IPS-NIHi7 (cell line): ENCODE data around the gene BNIP2.
"Not testable (repeated sequence)": the region's sequence is repeated elsewhere in the genome, so short reads cannot be mapped to it uniquely, and the experiment has no call there.

Source experiments
- DNase-seq: peaks from one replicate; pipeline ENCODE4 v3.0.0; 2012; ENCODE audit warnings: mixed read lengths; ENCODE audit errors: extremely low spot score

The BNIP2 gene, protein sequence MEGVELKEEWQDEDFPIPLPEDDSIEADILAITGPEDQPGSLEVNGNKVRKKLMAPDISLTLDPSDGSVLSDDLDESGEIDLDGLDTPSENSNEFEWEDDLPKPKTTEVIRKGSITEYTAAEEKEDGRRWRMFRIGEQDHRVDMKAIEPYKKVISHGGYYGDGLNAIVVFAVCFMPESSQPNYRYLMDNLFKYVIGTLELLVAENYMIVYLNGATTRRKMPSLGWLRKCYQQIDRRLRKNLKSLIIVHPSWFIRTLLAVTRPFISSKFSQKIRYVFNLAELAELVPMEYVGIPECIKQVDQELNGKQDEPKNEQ

DNA sequence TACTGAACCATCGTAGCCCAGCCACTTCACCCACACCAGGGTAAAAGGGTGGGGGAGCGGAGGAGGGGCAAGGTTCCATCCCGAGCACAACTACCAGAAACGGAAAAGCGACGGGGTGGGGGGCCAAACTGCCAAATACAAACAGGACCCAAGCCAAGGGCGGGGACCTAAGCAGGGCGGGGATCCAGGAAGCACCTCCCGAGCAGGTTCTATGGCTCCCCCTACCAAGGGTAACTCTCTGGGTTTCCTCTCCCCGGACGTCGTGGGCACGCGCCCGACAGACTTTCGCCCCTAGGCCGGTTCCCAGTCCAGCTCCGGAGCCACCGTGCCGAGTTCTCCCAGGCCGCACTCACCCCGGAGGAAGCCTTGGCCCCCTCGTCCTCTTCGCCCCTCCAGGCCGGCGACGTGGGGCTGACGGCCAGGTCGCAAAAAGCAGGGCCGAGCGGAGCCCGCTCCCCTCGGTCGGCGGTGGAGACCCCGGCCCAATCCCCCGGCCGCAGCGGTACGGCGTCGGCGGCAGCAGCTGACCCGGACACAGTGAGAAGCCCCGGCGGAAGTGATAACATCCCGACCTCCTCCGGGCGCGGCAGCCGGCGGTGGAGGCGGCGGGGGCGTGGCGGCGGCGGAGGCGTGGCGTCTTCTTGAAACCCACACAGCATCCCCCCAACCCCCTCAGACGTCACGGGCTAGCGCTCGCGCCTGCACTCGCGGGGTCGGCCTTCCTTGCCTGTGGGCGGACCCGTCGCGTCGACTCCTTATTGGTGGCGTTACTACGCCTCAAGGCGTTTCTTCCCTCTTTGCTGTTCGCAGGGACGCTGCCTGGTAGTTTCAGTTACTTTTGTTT, at the start of gene BNIP2:
Gene BNIP2 (minus strand): TSS at position 539 of the 844 bp plus-strand sequence. CDS start 6,863 bp downstream, outside the sequence.
- DNase-seq, result peak; percentile 97

GRCh38 chr15:59738676-59739075, 49.6 kb upstream of the BNIP2 start:
- DNase-seq, result no peak

- DNase-seq, result peak; percentile 24
Observed at GRCh38 chr15:59736181-59736580, 47.1 kb upstream of the BNIP2 start.

- DNase-seq, result no peak
Observed at GRCh38 chr15:59725151-59725486, 36.0 kb upstream of the BNIP2 start.

GRCh38 chr15:59723687-59724346, 34.7 kb upstream of the BNIP2 start:
- DNase-seq, result no peak

- no peak for DNase-seq
Observed at GRCh38 chr15:59722476-59722875, 33.4 kb upstream of the BNIP2 start.

GRCh38 chr15:59722037-59722436, 32.9 kb upstream of the BNIP2 start:
- no peak for DNase-seq

- no peak for DNase-seq
Observed at GRCh38 chr15:59721411-59721810, 32.3 kb upstream of the BNIP2 start.

- DNase-seq, result no peak
Observed at GRCh38 chr15:59713177-59713576, 24.1 kb upstream of the BNIP2 start.

DNA sequence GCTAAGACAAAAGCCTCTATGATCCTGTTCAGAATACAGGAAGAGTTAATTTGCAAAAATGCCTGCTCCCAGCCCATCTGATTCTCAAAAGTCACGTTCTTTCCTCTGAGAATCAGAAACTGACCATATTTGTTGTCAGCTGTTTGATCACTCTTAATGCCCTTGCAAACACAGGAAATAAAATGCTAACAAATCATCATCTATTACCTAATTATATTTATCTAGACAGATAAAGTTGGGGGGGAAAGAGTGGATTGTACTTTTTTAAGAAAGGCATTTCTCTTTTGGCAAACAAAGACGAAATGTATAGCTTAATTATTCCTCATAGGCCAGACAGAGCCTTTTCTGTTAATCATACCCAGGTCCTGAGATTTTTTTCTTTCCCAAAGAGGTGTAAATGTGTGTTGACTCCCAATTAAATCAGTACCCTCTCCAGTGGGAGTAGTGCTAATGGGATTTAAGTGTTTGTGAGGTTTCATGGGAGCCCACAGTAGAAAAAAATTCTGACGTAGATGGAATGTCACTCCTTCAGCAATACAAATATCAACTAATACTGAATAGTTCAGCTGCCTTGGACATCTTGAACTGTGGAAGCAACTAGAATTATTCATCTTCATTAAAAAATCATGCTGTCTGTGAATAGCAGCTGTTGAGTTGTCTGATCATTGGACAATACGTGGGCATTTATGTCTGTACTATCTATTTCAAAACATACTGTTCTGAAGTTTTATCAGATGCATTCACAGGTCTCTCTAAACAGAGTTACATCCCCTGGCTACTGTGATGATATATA, 22.5 kb upstream of the BNIP2 start:
- no peak for DNase-seq

GRCh38 chr15:59707619-59708018, 18.5 kb upstream of the BNIP2 start:
- no peak for DNase-seq

GRCh38 chr15:59703979-59704796, 15.1 kb upstream of the BNIP2 start:
- DNase-seq, result no peak

GRCh38 chr15:59702351-59702750, 13.2 kb upstream of the BNIP2 start:
- no peak for DNase-seq

DNA sequence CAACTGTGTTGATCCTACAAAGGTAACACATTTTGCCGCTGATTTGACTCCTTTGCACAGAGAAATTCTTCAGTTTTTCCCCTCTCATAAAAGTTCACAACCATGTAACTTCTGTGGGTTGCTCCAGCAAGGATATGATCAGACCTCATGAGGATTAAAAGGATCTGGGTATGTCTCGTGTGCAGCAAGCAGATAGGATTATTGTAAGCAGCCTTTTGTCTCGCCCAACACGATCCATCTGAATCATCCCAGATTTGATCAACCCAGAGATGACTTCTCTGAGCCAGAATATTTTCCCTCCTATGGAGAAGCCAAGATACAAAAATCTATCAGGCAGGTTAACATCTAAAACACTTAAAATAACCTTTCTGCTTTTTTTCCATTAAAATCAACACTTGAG, 12.8 kb upstream of the BNIP2 start:
- DNase-seq, result no peak

- DNase-seq, result no peak
Observed at GRCh38 chr15:59699810-59700431, 10.8 kb upstream of the BNIP2 start.

DNA sequence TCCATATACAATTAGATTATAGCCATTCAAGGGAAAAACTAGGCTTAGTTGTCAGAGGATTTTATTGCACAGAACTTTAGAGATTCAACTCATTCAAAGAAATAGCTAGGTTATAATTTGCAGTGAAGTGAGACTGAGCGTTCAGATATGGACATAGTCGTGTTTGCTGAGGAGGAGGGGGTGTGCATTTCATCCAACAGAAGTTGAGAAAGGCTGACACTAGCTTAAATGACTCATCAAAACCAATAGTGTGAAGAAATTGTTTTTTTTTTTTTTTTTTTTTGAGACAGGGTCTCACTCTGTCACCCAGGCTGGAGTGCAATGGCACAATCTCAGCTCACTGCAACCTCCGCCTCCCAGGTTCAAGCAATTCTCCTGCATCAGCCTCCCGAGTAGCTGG, 8.9 kb upstream of the BNIP2 start:
- not testable (repeated sequence) for DNase-seq

- DNase-seq, result no peak
Observed at GRCh38 chr15:59696332-59696731, 7.2 kb upstream of the BNIP2 start.

DNA sequence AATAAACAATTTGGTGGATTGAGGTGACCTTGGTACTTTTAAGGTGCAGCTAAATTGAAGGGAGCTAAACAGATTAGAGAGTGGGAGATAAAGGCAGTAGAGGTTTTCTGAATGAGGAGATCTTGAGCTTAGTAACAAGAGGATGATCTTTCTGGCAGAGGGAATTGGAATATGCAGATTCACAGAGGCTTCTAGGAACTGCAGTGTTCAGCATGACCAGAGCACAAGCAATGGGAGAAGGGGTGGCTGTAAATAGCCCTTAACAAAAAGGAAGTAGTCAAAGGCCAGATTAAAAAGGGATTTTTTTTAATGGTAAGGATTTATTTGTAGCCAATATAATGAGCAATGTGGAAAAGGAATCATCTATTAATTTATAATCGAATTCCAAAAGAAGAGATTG, 5.7 kb upstream of the BNIP2 start:
- DNase-seq, result no peak

DNA sequence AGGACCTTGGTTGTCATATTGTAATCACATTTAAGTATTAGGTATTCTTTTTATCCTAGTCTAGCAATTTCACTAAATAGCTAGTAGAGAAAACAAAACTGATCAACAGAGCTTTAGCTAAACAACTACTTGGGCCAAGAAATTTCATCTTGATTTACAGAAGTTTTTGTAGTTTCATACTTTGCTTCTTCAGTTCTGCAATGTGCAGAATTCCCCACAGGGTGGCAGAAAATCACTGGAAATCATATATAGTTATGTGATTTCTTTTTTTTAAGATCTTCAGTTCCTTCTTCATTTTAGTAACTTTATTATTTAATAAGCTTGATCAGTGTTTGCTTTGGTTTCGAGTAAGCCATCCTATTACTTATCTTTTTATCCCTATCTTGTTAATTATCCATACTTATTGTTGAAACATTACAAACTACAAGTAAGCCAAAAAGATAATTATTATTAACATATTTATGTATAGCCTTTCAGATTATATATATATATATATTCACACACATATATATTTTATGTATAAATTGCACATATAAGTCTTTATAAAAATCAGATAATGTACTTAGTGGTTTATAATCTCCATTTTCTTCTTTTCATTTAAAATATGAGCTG, 2.2 kb upstream of the BNIP2 start:
- DNase-seq, result no peak

DNA sequence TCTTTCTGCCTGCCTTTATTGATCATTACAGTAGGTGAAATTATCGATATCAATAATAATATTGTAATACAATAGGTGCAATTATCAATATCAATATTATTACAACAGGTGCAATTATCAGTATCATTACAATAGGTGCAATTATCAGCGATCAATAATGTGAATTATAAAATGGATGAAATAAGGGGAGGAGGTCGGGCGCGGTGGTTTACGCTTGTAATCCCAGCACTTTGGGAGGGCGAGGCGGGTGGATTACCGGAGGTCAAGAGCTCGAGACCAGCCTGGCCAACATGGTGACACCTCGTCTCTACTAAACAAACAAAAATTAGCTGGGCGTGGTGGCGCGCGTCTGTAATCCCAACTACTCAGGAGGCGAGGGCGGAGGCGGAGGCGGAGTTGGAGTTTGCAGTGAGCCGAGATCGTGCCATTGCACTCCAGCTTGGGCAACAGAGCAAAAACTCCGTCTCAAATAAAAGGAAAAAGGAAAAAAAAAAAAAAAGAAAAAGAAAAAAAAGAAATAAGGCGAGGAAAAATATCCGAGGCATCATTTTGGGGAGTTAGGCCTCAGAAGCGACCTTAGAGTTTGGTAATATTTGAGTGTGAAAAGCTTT, 611 bp upstream of the BNIP2 start:
- DNase-seq, result no peak
